PFSK-1 (cell line): Measurements from ENCODE around the gene LARP1.

Experiments
- POLR2AphosphoS5 ChIP-seq: IDR thresholded peaks from 2 replicates; pipeline ENCODE4 v1.6.1; 2012; ENCODE audit warnings: low read depth, mild to moderate bottlenecking, control low read depth, low read length, moderate library complexity
- TF ChIP-seq, protein P1 (sequence below), 2 experiments: IDR thresholded peaks; 2 replicates each; pipeline versions ENCODE4 v1.6.1 to v1.8.0; 2011 to 2012; ENCODE audit warnings: low read depth in 2 of 2, low read length in 2 of 2, control low read depth in 1 of 2, inconsistent platforms in 1 of 2, mild to moderate bottlenecking in 1 of 2, moderate library complexity in 1 of 2; ENCODE audit not compliant: insufficient read depth in 1 of 2

DNA sequence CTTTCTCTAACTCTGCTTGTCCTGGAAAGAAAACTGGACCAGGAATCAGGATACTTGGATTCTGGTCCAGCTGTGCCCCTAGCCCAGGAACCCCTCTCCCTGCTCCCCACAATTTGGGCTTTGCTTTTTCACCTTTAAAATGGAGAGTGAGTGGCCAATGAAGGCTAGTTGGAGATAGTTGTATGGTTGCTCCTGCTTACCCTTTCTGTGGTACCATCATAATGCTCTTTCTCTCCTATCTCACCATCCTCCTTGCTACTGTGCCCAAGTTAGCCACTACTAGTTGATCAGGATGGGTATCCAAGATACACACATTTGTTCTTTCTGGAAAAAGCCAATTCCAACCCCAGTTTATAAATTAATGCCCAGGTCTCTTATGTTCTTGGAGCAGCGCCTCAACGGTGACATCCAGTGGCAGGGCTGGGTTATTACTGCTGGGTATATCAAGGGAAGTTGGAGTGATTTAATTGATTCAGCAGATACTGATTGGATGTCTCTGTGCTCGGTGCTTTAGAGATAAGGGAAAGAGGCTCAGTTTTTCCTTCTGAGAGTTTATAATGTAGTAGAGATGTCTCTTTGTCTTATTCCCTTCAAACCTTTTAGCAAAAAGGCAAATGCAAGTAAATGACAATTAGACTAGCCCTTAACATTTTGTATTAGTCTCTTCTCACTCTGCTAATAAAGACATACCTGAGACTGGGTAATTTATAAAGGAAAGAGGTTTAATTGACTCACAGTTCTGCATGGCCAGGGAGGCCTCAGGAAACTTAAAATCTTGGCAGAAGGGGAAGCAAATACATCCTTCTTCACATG lies 56.7 kb downstream of the LARP1 start:
- TF ChIP-seq, protein P1, sequence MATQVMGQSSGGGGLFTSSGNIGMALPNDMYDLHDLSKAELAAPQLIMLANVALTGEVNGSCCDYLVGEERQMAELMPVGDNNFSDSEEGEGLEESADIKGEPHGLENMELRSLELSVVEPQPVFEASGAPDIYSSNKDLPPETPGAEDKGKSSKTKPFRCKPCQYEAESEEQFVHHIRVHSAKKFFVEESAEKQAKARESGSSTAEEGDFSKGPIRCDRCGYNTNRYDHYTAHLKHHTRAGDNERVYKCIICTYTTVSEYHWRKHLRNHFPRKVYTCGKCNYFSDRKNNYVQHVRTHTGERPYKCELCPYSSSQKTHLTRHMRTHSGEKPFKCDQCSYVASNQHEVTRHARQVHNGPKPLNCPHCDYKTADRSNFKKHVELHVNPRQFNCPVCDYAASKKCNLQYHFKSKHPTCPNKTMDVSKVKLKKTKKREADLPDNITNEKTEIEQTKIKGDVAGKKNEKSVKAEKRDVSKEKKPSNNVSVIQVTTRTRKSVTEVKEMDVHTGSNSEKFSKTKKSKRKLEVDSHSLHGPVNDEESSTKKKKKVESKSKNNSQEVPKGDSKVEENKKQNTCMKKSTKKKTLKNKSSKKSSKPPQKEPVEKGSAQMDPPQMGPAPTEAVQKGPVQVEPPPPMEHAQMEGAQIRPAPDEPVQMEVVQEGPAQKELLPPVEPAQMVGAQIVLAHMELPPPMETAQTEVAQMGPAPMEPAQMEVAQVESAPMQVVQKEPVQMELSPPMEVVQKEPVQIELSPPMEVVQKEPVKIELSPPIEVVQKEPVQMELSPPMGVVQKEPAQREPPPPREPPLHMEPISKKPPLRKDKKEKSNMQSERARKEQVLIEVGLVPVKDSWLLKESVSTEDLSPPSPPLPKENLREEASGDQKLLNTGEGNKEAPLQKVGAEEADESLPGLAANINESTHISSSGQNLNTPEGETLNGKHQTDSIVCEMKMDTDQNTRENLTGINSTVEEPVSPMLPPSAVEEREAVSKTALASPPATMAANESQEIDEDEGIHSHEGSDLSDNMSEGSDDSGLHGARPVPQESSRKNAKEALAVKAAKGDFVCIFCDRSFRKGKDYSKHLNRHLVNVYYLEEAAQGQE (IDR thresholded peaks at IDR 0.05; ENCODE audit: insufficient read depth in 1 of 2, low read depth in 2 of 2, low read length in 2 of 2) = no peak
- TF ChIP-seq POLR2AphosphoS5 = no peak
